Epidermal melanocyte (primary cell): ENCODE data around the gene CDK14.
"Not testable (repeated sequence)": the region's sequence is repeated elsewhere in the genome, so short reads cannot be mapped to it uniquely, and the experiment has no call there.

Source experiments
- DNase-seq: peaks from one replicate; pipeline ENCODE4 v3.0.0; 2011; ENCODE audit warnings: low spot score; ENCODE audit not compliant: insufficient read length

CDK14 gene

GRCh38 chr7:90889644-90890043 is 293.5 kb downstream of the CDK14 start:
- no peak for DNase-seq

DNA sequence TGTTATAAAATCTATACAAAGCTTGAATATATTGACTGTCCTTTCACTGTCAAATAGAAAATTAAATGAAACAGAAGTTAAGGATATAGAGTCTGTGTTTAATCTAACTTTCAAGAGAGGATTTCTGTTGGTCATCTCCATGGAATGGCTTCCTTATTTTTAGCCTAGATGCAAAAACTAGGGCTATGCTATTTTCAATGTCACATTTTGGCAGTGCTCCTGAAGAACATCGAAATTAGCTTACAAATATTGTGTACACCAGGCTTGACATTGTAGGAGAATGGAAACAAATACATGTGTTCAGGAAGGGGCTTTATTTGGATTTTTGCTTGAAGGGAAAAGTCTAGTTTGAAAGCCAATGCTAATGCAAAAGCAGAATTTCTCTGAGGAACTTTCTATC is 295.4 kb downstream of the CDK14 start:
- no peak for DNase-seq

DNA sequence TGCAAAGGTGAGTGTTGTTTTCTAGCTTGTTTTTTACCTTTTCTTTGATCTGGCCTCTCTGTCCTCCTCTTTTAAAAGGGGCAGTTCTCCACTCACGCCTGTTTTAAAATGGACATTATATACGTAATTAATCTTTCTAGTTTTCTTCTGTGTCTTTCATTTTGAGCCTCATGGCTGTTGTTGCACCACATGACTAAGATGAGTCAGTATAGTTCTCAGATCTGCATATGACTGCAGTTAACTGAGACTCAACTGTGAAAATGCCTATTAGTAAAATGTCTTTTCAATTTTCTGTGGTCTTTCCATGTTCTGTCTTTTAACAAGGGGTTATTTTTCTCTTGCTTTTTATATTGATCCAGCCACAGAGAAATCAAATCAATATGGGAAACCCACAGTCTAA is 296.1 kb downstream of the CDK14 start:
- no peak for DNase-seq

DNA sequence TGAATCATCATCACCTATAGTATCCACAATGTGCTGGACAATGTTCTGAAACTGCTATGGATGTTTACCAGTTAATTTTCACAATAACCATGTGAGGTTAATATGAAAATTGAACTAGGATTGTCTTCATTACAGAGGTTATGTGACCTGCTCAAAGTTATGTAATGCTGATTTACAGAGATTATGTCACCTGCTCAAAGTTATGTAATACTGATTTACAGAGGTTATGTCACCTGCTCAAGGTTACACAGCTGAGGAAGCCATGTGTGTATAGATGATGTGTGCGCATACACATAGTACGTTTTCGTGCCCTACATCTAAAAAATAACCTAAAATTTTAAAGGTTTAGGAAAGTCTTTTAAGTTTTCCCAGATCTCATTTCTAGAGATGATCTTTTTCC is 298.0 kb downstream of the CDK14 start:
- DNase-seq, result no peak

- DNase-seq, result no peak
These were observed 300.3 kb downstream of the CDK14 start for GRCh38 chr7:90896458-90896857.

GRCh38 chr7:90897961-90898469 is 301.9 kb downstream of the CDK14 start:
- DNase-seq, result no peak

- no peak for DNase-seq
These were observed 304.7 kb downstream of the CDK14 start for GRCh38 chr7:90900628-90901356.

GRCh38 chr7:90903841-90904240 is 307.7 kb downstream of the CDK14 start:
- DNase-seq, result no peak

GRCh38 chr7:90910136-90910535 is 314.0 kb downstream of the CDK14 start:
- no peak for DNase-seq

DNA sequence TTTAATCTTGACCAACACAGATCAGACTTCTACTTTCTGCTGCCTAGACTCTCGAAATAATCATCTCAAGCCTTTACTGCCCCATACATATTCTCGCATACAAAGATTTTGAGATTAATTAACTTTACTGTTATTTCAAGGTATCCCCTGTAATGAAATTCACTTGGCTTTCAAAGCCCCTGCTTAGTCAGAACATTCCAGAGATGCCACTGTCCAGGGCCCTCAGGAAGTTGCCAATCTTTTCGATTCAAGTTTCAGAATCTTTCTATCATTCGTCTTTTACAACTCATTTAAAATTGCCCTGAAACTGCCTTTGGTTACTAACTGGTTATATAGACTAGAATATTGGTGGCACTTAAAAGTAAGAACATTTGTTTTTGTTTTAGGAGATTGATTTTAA is 320.2 kb downstream of the CDK14 start:
- no peak for DNase-seq

DNA sequence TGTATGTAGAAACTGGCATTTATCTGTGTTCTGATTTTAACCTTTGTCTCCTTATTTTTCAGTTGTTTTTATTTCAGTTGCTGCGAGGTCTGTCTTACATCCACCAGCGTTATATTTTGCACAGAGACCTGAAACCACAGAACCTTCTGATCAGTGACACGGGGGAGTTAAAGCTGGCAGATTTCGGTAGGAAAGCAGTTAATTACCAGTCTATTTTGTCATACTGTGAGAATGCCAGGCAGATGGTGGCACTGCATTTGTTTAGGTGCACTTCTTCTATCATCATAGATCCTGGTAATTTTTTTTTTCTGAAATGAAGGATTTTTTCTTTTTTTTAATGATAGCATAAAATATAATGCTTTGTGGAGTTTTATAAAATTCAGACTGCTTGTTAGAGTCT is 321.4 kb downstream of the CDK14 start:
- no peak for DNase-seq

DNA sequence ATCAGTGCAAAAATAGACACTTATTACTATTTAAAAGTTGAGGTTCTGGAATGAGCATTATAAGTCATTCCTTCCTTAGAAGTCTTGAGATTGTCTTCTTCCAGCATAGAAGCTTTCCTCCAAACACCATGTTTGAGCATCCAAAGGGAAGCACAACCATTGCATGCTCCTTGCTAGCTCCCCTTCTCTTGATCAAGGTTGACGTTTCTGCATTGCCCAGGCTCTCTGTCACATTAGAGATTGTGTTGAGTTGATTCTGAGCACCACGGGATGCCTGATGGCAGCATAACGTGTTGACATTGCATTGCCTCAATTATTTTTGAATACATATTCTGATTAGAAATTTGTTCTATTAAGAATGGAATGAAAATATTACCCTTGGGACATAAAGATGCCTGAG is 322.2 kb downstream of the CDK14 start:
- no peak for DNase-seq

DNA sequence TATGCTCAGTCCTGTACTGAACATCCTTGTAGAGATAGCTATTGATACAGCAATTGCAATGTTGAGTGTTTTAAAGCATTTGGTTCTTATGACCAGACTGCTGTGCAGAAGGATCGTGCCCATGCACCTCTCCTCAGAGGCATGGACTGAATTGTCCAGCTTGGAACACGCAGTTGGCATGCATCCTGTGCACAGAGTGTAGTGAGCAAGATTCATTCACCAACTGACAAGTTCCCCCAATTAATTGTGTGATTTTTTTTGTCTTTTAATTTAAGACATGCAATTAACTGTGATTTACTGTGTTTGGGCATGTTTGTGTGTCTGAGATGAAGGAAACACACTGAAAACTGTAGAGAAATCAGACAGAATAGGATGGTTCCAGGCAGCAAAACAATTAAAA is 323.7 kb downstream of the CDK14 start:
- no peak for DNase-seq

DNA sequence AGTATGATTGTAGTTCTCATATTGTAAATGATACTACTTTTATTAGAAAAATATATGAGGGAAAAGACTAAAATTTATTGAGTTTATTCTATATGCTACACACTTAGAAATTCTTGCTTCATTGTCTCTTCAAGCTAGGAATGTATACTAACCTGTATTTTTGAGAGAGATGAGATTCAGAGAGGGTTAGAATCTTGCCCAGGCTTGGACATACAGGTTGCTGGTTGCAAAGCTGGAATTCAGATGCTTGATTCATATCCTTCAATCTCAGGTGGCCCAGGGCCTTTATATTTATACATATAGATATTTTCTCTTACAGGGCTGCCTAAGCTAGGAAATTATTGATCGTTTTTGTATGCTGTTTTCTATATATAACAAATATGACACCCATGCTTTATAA is 324.2 kb downstream of the CDK14 start:
- DNase-seq, result no peak

GRCh38 chr7:90923541-90923997 is 327.4 kb downstream of the CDK14 start:
- no peak for DNase-seq

- not testable (repeated sequence) for DNase-seq
These were observed 332.7 kb downstream of the CDK14 start for GRCh38 chr7:90928700-90929424.

DNA sequence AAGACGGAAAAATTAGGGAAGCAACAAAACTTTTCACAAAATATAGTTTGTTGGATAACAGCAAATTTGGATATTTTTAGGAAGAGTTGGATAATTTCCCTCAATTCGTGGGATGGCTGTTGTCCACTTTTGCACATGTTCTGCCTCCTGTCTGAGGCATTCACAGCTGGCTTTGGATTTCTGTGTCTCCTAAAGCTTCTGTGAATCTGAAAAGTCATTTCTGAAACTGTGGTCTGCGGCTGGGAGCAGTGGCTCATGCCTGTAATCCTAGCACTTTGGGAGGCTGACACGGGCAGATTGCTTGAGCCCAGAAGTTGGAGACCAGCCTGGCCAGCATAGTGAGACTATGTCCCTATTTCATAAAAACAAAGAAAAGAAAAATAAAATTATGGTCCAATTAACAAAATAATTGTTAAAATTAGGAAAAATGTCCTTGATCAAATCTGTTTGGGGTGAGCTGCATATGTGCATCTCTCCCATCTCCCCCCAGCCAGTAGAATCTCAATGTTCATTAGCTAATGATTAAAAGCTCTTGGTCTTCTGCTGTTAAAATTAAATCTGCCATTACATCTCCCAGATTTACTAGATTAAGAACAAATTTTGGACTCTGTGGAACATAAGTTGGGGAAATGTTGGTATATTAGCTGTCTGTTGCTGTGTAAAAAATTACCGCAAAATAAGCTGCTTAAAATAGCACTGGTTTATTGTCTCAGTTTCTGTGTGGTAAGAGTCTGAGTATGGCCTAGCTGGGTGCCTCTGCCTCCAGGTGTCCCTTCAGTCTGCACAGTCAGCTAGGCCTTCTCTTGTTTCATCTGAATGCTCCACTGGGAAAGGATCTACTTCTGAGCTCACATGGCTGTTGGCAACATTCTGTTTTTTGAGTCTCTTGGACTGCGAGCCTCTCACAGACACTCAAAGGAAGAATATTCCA is 336.1 kb downstream of the CDK14 start:
- DNase-seq, result no peak

- no peak for DNase-seq
These were observed 336.9 kb downstream of the CDK14 start for GRCh38 chr7:90933041-90933440.

DNA sequence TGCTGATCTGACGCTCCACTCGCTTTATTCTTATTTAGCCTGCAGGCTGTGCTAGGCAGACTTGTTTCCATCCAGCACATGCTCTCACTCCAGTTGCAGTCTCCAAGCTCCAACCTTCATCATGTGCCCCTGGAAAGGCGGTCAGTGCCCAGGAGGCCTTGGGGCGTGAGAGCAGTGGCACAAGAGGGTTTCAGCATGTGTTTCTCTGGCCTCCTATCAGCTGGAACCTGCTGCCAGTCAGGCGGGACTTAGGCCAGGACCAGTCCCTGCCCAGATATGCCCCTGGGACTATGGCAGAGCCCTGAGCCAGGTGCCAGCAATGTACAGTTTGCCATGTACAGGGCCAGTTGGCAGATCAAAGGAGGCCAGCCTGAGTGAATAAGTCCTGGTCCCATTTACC is 337.9 kb downstream of the CDK14 start:
- DNase-seq, result no peak

DNA sequence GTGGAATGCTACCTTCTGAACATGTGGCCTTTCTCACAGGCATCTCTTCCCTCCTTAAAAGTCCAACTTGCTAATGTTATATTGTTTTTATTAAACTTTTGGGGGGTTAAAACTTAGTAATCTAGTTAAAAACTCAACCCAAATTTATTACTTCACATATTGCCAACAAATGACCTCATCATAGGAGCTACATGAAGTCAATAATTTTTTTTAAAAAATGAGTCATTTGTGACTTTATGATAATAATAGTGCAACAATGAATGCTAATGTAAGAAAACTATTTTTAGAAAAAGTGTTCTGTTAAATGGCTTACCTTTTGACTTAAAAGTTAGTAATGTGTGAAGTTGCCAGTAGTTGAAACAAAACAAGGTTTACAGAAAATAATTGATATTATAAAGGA is 342.2 kb downstream of the CDK14 start:
- no peak for DNase-seq

- no peak for DNase-seq
These were observed 343.5 kb downstream of the CDK14 start for GRCh38 chr7:90939666-90940065.

- DNase-seq, result no peak
These were observed 347.9 kb downstream of the CDK14 start for GRCh38 chr7:90944021-90944420.
